Esophagus muscularis mucosa (tissue), 3 donors: ENCODE results near the gene GADD45G.

Experiments
- CTCF ChIP-seq, 3 experiments: fragments of 200-600 bp in 2 of 3; fragments of 450-650 bp in 1 of 3; sonication (generic) in 2 of 3; IDR thresholded peaks; one replicate each; pipeline ENCODE4 v1.5.1; 2017 to 2019; ENCODE audit warnings: antibody characterized with exemption in 3 of 3, mild to moderate bottlenecking in 2 of 3, moderate library complexity in 1 of 3
- EP300 ChIP-seq: sonication (generic); formaldehyde crosslinking; IDR thresholded peaks from one replicate; pipeline ENCODE4 v1.6.1; 2017; ENCODE audit warnings: antibody characterized with exemption

DNA sequence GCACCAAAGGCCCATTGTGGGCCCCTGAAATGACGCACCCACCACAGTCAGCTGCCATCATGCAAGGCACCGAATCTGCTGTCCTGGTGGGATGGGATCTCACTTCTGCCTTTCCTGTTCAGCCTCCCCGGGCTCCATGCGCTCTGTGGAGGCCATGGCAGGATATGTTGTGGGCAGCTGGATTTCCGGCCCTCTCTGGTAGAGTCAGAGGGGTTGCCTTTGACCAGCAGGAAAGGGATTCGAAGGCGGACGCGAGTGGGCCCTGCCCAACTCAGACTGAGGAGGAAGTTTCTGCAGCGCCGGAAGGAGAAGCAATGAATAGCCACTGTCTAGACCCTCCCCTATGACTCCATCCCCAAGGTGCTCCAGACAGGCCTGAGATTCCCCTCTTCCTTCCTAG lies 35.5 kb downstream of the GADD45G start:
- TF ChIP-seq CTCF (IDR thresholded peaks at IDR 0.05) (no peak), EP300 (no peak)
